Fibroblast of lung (primary cell): ENCODE results near the gene BCAS1.

Experiments used
- EZH2 ChIP-seq: IDR thresholded peaks from 2 replicates; pipeline ENCODE4 v1.5.1; 2012; ENCODE audit warnings: low read length, control low read depth, mild to moderate bottlenecking; ENCODE audit errors: missing control alignments
- TF ChIP-seq, protein P1 (sequence below), 2 donors: IDR thresholded peaks in 1 of 2; conservative IDR thresholded peaks in 1 of 2; 1 replicate in 1 of 2; 2 replicates in 1 of 2; pipeline ENCODE4 v1.5.1; 2011 to 2012; ENCODE audit warnings: low read length in 2 of 2, control low read depth in 1 of 2, inconsistent platforms in 1 of 2, low read depth in 1 of 2, mild to moderate bottlenecking in 1 of 2

DNA sequence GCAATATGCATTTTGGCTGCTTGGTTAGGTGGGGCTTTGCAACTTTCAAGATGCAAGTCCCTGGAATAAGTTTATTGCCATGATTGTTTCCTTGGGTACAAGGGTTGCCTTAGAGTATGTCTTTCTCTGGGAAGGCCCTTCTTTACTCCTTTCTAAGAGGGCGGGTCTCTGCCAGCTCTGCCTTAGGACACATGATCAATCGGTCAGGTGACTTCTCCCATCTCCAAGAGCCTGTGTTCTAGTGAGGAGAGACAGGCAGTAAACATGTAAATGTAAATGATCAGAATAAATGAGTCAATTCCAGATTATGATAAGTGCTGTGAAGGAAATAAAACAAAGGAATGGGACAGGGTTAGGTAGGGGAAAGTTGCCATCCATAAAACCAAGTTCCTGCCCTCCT lies 43.2 kb upstream of the BCAS1 start:
- TF ChIP-seq EZH2 = no peak
- TF ChIP-seq, protein P1, sequence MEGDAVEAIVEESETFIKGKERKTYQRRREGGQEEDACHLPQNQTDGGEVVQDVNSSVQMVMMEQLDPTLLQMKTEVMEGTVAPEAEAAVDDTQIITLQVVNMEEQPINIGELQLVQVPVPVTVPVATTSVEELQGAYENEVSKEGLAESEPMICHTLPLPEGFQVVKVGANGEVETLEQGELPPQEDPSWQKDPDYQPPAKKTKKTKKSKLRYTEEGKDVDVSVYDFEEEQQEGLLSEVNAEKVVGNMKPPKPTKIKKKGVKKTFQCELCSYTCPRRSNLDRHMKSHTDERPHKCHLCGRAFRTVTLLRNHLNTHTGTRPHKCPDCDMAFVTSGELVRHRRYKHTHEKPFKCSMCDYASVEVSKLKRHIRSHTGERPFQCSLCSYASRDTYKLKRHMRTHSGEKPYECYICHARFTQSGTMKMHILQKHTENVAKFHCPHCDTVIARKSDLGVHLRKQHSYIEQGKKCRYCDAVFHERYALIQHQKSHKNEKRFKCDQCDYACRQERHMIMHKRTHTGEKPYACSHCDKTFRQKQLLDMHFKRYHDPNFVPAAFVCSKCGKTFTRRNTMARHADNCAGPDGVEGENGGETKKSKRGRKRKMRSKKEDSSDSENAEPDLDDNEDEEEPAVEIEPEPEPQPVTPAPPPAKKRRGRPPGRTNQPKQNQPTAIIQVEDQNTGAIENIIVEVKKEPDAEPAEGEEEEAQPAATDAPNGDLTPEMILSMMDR (conservative IDR thresholded peaks at IDR 0.05 in 1 of 2, IDR thresholded peaks at IDR 0.05 in 1 of 2; ENCODE audit: low read depth in 1 of 2, low read length in 2 of 2) = no peak
